HG02571 (cell line): ENCODE results near the gene NEUROG1.

Experiments used
- ATAC-seq: cut with Tn5 transposase; IDR thresholded peaks from one replicate; pipeline ENCODE4 v1.9.1; 2021; ENCODE audit warnings: mild to moderate bottlenecking, moderate library complexity; ENCODE audit not compliant: unreplicated experiment

NEUROG1 gene

DNA sequence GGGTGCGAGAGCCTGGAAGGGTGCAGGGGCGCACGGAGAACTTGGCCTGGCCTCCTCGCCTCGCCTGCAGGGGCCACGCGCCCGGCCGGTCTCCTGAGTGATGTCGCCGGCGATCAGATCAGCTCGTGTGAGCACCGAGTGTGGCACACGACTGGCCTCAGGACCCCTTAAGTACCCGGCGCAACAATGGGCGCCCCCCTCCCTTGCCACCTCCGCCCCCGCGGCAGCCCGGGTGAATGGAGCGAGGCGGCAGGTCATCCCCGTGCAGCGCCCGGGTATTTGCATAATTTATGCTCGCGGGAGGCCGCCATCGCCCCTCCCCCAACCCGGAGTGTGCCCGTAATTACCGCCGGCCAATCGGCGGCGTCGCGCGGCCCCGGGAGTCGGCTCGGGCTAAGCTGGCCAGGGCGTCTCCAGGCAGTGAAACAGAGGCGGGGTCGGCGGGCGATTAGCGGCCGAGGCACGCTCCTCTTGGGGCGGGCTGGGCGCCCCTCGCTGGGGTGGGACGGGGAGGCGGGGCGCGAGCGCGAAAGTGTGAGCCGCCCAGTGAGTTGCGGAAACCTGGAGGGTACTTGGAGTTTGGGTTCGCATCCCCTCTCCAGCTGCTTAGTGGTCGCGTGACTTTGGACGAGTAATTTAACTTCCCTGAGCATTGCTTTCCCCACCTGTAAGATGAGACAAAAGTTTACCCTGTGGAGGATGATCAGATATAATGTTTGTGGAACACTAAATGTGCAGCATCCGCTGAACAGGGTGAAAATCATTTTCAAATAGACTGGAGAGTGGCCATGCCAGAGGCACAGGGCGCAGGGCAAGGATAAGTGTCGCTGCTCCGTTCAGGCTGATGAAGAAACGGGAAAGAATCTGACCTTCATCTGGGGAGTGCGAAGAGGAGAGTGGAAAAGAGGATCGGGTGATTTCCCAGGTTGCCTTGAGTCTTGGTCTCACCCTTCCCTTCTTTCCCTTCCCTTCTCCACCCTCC lies at the start of gene NEUROG1:
Gene NEUROG1, minus strand, starts transcription at position 145 of the 982 bp plus-strand sequence. CDS start 274 bp downstream, outside the sequence.
- ATAC-seq = no peak

DNA sequence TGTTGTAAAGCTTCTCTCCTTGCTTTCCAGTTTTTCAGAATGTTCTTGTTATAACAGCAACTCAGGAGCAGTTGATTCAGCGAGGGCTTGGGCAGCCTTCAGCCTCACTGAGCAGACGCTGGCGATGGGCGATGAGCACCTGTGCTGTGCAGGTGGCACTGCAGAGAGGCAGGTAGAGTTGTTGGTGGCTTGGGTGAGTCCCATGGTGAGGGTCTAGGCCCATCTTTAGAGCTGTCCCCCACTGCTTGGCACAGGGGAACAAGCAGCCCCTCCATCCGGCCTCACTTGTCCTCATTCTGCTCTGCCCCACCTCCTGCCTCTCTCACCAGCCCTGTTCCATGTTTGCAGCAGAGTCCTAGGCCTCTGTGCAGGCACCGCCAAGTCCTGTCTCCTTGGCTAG lies 49.2 kb upstream of the NEUROG1 start:
- no peak for ATAC-seq

GRCh38 chr5:135584276-135584675 lies 48.5 kb upstream of the NEUROG1 start:
- no peak for ATAC-seq

DNA sequence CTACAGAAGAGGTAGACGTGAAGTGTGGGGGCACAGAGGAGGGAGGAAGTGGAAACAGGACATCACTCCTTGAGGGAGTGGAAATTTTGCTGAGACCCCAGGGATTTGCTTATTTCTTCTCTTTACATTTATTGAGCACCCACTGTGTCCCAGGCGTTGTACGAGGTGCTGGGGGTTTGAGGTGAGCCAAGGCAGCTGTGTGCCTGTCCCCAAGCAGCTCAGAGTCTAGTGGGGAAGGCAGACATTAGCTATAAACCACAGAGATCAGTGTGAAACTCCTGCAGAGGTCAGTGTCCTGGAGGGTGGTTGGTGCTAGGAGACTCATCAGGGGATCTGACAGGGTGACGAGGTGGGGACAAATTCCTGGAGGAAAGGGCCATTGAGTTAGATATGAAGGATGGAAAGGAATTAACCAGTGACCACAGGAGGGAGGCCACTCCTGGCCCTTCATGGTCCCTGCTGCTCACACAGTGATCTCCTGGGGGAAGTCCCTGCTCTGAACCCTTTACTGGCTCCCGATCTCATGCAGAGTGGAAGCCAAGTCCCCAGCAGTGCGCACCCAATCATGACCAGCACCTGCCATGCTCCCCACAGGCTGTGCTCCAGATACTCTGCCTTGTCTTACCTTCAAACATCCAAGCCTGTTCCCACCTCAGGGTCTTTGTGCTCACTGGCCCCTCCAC lies 46.5 kb upstream of the NEUROG1 start:
- no peak for ATAC-seq

- no peak for ATAC-seq
Observed at GRCh38 chr5:135578685-135579341, 43.0 kb upstream of the NEUROG1 start, which contains the start of gene CXCL14. CXCL14 (minus strand) TSS chr5:135578991; CDS start chr5:135578778, 213 bp downstream.

DNA sequence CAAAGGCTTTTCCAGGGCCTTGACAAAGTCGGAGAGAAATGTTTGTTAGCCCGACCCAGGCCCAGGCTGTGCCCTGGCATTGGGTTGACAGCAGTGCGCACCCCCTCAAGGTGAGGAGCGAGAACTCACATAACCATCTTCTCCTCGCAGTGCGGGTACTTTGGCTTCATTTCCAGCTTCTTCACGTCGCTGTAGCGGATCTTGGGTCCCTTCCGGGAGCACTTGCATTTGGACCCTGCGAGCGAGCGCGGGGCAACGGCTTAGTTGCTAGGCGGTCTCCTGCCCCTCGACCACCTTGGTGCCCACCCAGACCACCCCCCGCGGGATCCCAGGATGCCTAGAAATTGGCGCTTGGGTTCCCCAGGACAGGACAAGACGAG lies 42.5 kb upstream of the NEUROG1 start:
- no peak for ATAC-seq

DNA sequence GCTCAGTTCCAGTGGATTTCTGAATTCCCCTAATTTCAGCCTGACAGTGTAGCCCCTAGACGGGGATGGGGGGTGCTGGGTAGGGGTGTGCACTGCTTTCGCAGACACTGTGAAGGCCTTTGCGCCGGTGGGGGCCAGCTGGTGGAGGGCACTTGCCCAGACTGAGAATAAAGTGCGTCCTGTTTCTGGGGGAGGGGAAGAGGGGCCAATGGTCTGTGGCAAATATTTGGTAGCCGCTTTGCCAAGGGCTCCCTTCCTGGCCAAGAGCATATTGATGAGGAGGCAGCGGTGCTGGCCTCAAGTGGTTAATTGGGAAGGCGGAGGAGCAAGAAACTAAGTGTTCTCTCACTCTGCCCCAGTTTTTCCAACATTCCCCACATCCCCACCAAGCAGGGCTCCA lies 41.7 kb upstream of the NEUROG1 start:
- ATAC-seq = no peak

GRCh38 chr5:135576075-135576599 lies 40.4 kb upstream of the NEUROG1 start:
- no peak for ATAC-seq

DNA sequence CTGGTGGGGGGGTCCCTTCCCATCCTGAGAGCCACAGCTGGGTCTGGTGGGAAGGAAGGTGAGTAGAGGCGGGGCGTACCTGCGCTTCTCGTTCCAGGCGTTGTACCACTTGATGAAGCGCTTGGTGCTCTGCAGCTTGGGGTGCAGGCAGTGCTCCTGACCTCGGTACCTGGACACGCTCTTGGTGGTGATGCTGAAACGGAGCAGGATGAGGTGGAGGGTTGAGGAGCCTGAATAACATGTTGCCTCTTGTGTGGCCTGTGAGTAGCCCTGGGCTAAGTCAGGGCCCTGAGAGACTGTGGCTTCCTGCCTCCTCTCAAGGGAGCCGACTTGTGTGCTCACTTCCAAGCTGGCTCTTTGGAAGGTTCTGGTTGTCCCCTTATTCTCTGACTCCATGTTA lies 38.7 kb upstream of the NEUROG1 start:
- ATAC-seq = no peak

GRCh38 chr5:135571902-135572301 lies 36.1 kb upstream of the NEUROG1 start:
- no peak for ATAC-seq

GRCh38 chr5:135571066-135571609 lies 35.4 kb upstream of the NEUROG1 start:
- ATAC-seq = no peak

GRCh38 chr5:135570453-135570764 lies 34.6 kb upstream of the NEUROG1 start:
- ATAC-seq = no peak

DNA sequence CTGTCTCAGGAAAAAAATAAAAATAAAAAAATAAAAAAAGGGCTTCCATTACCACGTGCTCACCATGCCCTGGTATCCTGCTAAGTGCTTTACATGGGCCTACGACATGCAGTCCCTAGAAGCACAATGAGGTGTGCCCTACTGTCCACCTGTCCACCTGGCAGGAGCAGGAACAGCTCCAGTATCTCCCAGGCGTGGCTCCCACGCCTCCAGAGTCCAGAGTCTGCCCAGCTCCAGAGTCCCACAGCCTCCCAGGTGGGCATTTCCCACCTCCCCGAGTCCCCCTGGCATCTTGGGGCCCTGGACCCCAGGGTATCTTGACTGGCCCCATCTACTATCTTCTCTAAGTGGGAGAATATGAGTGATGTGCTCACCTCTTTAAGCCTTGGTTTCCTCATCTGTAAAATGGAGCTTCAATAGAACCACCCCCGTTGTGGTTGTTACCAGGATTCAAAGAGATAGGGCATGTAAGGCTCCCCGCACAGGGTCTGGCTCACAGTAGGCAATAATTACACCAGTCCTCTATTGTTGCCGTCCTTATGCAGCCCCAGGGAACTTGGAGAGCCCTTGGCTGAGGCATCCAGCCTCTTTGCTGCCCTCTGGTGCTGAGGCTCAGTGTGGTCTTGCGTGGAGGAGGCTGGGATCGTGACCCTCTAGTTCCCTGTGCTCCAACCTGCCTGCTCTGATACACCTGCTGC lies 34.1 kb upstream of the NEUROG1 start:
- no peak for ATAC-seq

DNA sequence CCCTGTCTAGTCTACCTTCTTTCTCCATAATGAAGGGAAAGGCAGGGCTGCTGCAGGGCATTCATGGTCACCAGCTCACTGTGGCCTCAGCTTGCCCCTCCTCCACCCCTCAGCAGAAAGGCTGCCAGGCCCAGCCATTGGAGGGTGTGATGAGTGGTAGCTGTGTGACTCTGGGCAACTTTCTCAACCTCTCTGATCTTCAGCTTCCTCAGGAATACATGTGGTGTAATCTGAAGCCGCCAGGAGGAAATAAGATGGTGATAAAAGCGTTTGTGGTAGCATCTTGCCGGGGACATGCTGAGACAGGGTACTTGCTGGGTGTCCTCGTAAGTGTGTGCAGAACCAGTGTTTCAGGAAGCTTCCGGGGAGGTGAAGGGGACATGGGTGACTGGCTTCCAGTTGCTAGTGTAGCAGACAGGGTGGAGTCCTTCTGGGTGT lies 33.2 kb upstream of the NEUROG1 start:
- ATAC-seq = no peak

DNA sequence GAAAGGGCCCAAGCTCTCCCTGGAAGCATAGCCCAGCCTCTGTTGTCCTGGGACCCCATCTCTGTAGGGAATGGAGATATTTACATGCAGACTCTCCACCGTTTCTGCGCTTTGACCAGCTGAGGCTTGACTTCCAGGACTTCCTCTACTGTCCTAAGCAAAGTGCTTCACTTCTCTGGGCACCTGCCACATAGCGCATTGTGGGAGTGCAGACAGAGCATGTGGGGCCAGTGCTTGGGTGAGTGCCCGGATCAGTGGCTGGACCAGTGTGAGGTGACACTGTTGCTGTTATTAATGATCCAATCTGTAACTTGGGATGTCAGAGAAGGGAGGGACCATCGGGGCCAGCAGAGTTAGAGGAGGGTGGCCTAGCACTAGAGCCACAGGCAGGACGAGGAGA lies 32.5 kb upstream of the NEUROG1 start:
- no peak for ATAC-seq

GRCh38 chr5:135567661-135568060 lies 31.9 kb upstream of the NEUROG1 start:
- no peak for ATAC-seq

DNA sequence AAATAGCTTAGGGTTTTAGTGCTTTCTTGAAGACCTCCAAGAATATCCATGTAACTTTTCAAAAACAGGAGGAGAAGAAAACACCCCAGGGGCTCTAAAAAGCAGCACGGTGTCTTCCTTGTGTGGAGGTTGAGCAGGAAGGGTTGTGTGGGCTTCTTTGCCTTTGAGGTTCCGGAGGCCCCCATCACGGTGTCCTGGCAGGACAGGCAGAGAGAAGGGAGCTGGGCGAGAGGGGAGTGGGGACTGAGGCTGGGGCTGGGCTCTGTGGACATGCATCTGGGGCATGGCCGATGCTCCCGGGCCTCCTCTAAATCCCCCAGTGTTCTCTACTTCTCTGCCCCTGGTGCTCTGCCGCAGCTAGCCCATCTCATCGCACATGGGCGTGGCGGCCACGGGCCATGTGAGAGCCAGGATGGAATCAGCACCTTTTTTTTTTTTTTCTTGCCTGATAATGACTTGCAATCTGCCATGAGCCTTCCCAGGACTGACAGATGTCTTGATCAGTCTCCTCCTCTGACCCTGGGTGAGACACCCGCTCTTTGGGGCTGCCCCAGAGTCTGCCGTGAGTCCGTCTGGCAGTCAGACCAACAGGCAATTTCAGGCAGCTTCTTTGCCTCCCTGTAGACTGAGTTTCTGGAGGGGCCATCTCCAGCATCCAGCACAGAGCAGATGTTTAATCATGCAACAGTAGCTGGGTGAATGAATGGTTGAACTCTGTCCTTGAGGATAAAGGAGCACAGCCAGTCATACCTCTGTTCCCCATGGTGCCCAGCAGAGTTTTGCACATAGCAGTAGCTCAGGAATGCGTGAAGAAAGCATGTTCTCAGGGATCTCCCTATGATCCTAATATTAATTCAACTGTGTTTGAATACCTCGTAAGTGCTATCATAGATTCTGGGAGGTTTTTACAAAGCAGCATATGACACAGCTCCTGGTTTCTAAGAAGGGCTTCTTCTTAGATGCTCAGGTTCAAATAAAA lies 30.9 kb upstream of the NEUROG1 start:
- ATAC-seq = no peak

- no peak for ATAC-seq
Observed at GRCh38 chr5:135565725-135566421, 30.1 kb upstream of the NEUROG1 start.

DNA sequence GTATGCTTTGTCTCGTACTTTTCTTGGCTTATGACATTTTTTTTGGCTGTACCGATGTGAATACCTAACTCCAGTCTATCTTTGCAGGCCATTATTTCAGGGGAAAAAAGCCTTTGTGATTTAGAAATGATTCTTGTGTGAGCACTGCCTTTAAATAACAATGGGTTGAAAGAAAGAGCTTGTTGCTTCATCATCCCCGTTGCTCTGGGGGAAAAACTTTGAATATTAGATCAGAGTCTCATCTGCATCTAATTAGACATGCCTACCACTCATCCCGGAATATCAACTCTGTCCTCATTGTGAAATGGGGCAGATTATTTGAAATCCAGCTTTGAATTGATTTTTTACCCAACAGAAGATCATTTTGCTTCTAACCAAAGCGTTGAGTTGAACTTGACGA lies 29.5 kb upstream of the NEUROG1 start:
- no peak for ATAC-seq
